CD14-positive monocyte (primary cell): ENCODE measurements around the gene ZNF585A. TPM values are rescaled to one million over a fixed set of nuclear protein-coding genes. Genes with fewer than 3 reads are reported as not detected.
"Not testable (repeated sequence)": the region's sequence is repeated elsewhere in the genome, so short reads cannot be mapped to it uniquely, and the experiment has no call there.

Experiments
- DNase-seq, 3 donors: peaks; one replicate each; pipeline ENCODE4 v3.0.0-alpha.2; 2011 to 2022
- H2AFZ ChIP-seq: 2 replicates; pipeline ENCODE4 v1.6.0; 2012; ENCODE audit warnings: mild to moderate bottlenecking, low read depth, low read length, inconsistent platforms; ENCODE audit not compliant: insufficient read depth, poor library complexity, severe bottlenecking
- H3K27ac ChIP-seq, 2 donors: 1 replicate in 1 of 2; 2 replicates in 1 of 2; pipeline ENCODE4 v1.5.1; 2012 to 2013; ENCODE audit warnings: low read length in 2 of 2, control low read depth in 1 of 2, inconsistent platforms in 1 of 2, low read depth in 1 of 2, mild to moderate bottlenecking in 1 of 2
- H3K27me3 ChIP-seq, 2 donors: one replicate each; pipeline versions ENCODE4 v1.6.0 to v1.6.1; 2011 to 2013; ENCODE audit warnings: low read length in 2 of 2; ENCODE audit not compliant: control insufficient read depth in 2 of 2, insufficient read depth in 2 of 2
- H3K36me3 ChIP-seq, 2 donors: replicated peaks in 1 of 2; 1 replicate in 1 of 2; 2 replicates in 1 of 2; pipeline versions ENCODE4 v1.5.1 to v1.6.1; 2012 to 2013; ENCODE audit warnings: low read length in 2 of 2, control low read depth in 1 of 2, inconsistent platforms in 1 of 2, mild to moderate bottlenecking in 1 of 2; ENCODE audit not compliant: insufficient read depth in 2 of 2, control insufficient read depth in 1 of 2
- H3K4me1 ChIP-seq, 2 donors: 1 replicate in 1 of 2; 2 replicates in 1 of 2; pipeline versions ENCODE4 v1.5.1 to v1.6.1; 2012 to 2013; ENCODE audit warnings: low read length in 2 of 2, control low read depth in 1 of 2, inconsistent platforms in 1 of 2, mild to moderate bottlenecking in 1 of 2, moderate library complexity in 1 of 2; ENCODE audit not compliant: insufficient read depth in 2 of 2, control insufficient read depth in 1 of 2
- H3K4me2 ChIP-seq: replicated peaks from 2 replicates; pipeline ENCODE3; 2012; ENCODE audit warnings: low read length, moderate library complexity, mild to moderate bottlenecking; ENCODE audit not compliant: poor library complexity, severe bottlenecking; ENCODE audit errors: extremely low read depth
- H3K4me3 ChIP-seq, 3 experiments: fragments of 200-600 bp in 1 of 3; sonication (generic) in 1 of 3; replicated peaks in 1 of 3; 1 replicate in 2 of 3; 2 replicates in 1 of 3; pipeline ENCODE4 v1.5.1; 2011 to 2013; ENCODE audit warnings: low read length in 3 of 3, mild to moderate bottlenecking in 3 of 3, control low read depth in 2 of 3, low read depth in 2 of 3, inconsistent platforms in 1 of 3, moderate library complexity in 1 of 3
- H3K79me2 ChIP-seq: 2 replicates; pipeline ENCODE4 v1.6.0; 2012; ENCODE audit warnings: mild to moderate bottlenecking, control low read depth, inconsistent platforms, low read length, moderate library complexity; ENCODE audit not compliant: insufficient read depth
- H3K9ac ChIP-seq: 2 replicates; pipeline ENCODE4 v1.6.0; 2017; ENCODE audit warnings: low read length, mild to moderate bottlenecking; ENCODE audit not compliant: insufficient read depth, poor library complexity, severe bottlenecking
- H3K9me3 ChIP-seq, 2 donors: replicated peaks in 1 of 2; 1 replicate in 1 of 2; 2 replicates in 1 of 2; pipeline versions ENCODE4 v1.5.1 to v1.6.1; 2012 to 2013; ENCODE audit warnings: low read length in 2 of 2, control low read depth in 1 of 2; ENCODE audit not compliant: control insufficient read depth in 1 of 2, insufficient read depth in 1 of 2
- H4K20me1 ChIP-seq: 2 replicates; pipeline ENCODE4 v1.6.0; 2012; ENCODE audit warnings: mild to moderate bottlenecking, low read length, control low read depth, moderate library complexity; ENCODE audit not compliant: insufficient read depth
- H3K27ac Mint-ChIP-seq, 7 donors: one replicate each; pipeline ENCODE4 v1.8.0; 2020; ENCODE audit warnings: mild to moderate bottlenecking in 7 of 7, mixed read lengths in 7 of 7, moderate library complexity in 6 of 7, inconsistent platforms in 2 of 7
- H3K27me3 Mint-ChIP-seq, 3 donors: one replicate each; pipeline ENCODE4 v1.8.0; 2021 to 2022; ENCODE audit warnings: low read depth in 3 of 3, mild to moderate bottlenecking in 3 of 3, mixed read lengths in 3 of 3, moderate library complexity in 3 of 3, inconsistent platforms in 1 of 3
- H3K36me3 Mint-ChIP-seq, 2 donors: one replicate each; pipeline ENCODE4 v1.8.0; 2020; ENCODE audit warnings: mixed read lengths in 2 of 2, inconsistent platforms in 1 of 2, mild to moderate bottlenecking in 1 of 2
- H3K4me1 Mint-ChIP-seq: one replicate; pipeline ENCODE4 v1.8.0; 2020; ENCODE audit warnings: mild to moderate bottlenecking, mixed read lengths
- H3K4me3 Mint-ChIP-seq, 2 donors: one replicate each; pipeline ENCODE4 v1.8.0; 2020; ENCODE audit warnings: mild to moderate bottlenecking in 2 of 2, mixed read lengths in 2 of 2, moderate library complexity in 1 of 2
- H3K9me3 Mint-ChIP-seq, 7 donors: one replicate each; pipeline ENCODE4 v1.8.0; 2020 to 2022; ENCODE audit warnings: mixed read lengths in 7 of 7, mild to moderate bottlenecking in 6 of 7, moderate library complexity in 6 of 7, inconsistent platforms in 2 of 7
- CTCF ChIP-seq: fragments of 200-600 bp; IDR thresholded peaks from one replicate; pipeline ENCODE4 v1.8.0; 2022; ENCODE audit warnings: antibody characterized with exemption, mild to moderate bottlenecking
- WGBS: methylation state at CpG from one replicate; pipeline ENCODE4 v1.1.5; 2013; ENCODE audit warnings: missing lambda C conversion rate; ENCODE audit not compliant: insufficient coverage; 5-methylcytosine and 5-hydroxymethylcytosine counted together
- intact Hi-C, 2 donors: fragments of 100-400 bp; cut with micrococcal nuclease; formaldehyde crosslinking; loops; one replicate each; pipeline versions ENCODE4 v1.15.0 to v1.15.1; 2023
- polyA plus RNA-seq, 3 donors: library from polyadenylated mRNA; depleted of rRNA in 1 of 3; unstranded in 2 of 3; stranded (reverse) in 1 of 3; fragments of 300-500 nt in 2 of 3; fragments of >200 nt in 1 of 3; fragmentation: Illumina TruSeq in 2 of 3; gene quantifications; 1 replicate in 2 of 3; 2 replicates in 1 of 3; pipeline ENCODE4 v1.2.3, GENCODE V29; 2012 to 2021

The ZNF585A gene
- polyA plus RNA-seq, 3 donors, result 6.4 to 25.5 (median 23.2) TPM

DNA sequence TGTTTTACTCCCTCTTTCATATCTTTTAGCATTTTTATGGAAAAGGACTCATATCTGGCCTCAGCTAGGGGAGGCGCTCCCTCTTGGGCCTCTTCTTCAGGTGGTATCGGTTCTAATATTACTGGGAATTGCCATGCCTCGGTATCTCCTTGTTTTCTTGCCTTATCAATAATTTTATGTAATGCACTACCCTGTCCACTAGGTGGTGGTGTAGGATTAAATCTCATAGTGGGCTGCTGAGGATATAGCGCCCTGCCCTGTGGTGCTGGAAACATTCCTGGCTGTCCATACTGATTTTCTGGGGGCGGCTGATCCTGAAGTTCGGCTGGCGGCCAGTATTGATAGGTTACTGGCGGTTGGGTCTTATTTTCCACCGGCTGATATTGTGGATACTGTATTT, 58.5 kb downstream of the ZNF585A start:
- peaks cover 54 to 77% of the 10 kb centered on the region in 2 donors for H3K9me3 ChIP-seq
- WGBS, result 100% methylated on average over 3 of the region's 9 CpGs
- H3K36me3 Mint-ChIP-seq, result peaks cover 39 to 62% of the 10 kb centered on the region in 2 donors

GRCh38 chr19:37111753-37112152, 60.7 kb downstream of the ZNF585A start:
- H3K4me2 ChIP-seq, H3K27me3 ChIP-seq, DNase-seq, H3K27ac Mint-ChIP-seq, H3K4me3 Mint-ChIP-seq, H3K4me1 ChIP-seq, H3K27me3 Mint-ChIP-seq, intact Hi-C loops, H2AFZ ChIP-seq, H3K79me2 ChIP-seq, H3K9ac ChIP-seq, H3K4me3 ChIP-seq, H4K20me1 ChIP-seq, H3K27ac ChIP-seq, H3K4me1 Mint-ChIP-seq: not testable (repeated sequence)
- H3K9me3 ChIP-seq, result peaks cover 63 to 94% of the 10 kb centered on the region in 2 donors
- H3K36me3 ChIP-seq, result peaks cover 3 to 82% of the 10 kb centered on the region in 2 donors
- WGBS, result 93% methylated on average over 4 of the region's 7 CpGs
- H3K9me3 Mint-ChIP-seq, result peaks cover 54 to 97% (median 80%) of the 10 kb centered on the region in 7 donors
- H3K36me3 Mint-ChIP-seq, result peaks cover 53 to 79% of the 10 kb centered on the region in 2 donors

More for the DNA sequence above, 58.5 kb downstream of the ZNF585A start:
- no peaks in the 10 kb centered on the region for H4K20me1 ChIP-seq
- no peaks in the 10 kb centered on the region for H3K27me3 Mint-ChIP-seq
- intact Hi-C loops, result no loop called here
- no peaks in the 10 kb centered on the region for H3K27me3 ChIP-seq
- no peak overlapping the region for H3K4me2 ChIP-seq
- H2AFZ ChIP-seq, result no peak overlapping the region
- TF ChIP-seq CTCF, result peak; percentile 21
- H3K36me3 ChIP-seq, result peaks cover 3 to 59% of the 10 kb centered on the region in 2 donors
- no peak overlapping the region for H3K27ac ChIP-seq
- H3K4me1 Mint-ChIP-seq, result no peaks in the 10 kb centered on the region
- no peaks in the 10 kb centered on the region for H3K79me2 ChIP-seq
- H3K9me3 Mint-ChIP-seq, result peaks cover 59 to 94% (median 80%) of the 10 kb centered on the region in 7 donors
- no peaks in the 10 kb centered on the region for H3K4me1 ChIP-seq
- H3K4me3 ChIP-seq, result peak overlapping the region in 1 of 3 experiments; percentile 28
- no peak for DNase-seq
- no peak overlapping the region for H3K4me3 Mint-ChIP-seq
- H3K9ac ChIP-seq, result no peak overlapping the region
- no peak overlapping the region for H3K27ac Mint-ChIP-seq

- Mint-ChIP-seq H3K36me3 (peaks cover 70 to 76% of the 10 kb centered on the region in 2 donors), H3K9me3 (peaks cover 54 to 86% (median 84%) of the 10 kb centered on the region in 7 donors)
- H3K4me3 Mint-ChIP-seq, H4K20me1 ChIP-seq, H3K9ac ChIP-seq, H3K4me3 ChIP-seq, H3K27me3 Mint-ChIP-seq, H3K4me1 ChIP-seq, H3K27ac ChIP-seq, DNase-seq, H3K79me2 ChIP-seq, H3K4me1 Mint-ChIP-seq, H3K4me2 ChIP-seq, intact Hi-C loops, H3K27ac Mint-ChIP-seq, H2AFZ ChIP-seq, H3K27me3 ChIP-seq: not testable (repeated sequence)
- WGBS, result no CpG with 5 or more reads among the region's 5 CpGs
- Histone ChIP-seq H3K36me3 (peaks cover 3 to 68% of the 10 kb centered on the region in 2 donors), H3K9me3 (peaks cover 50 to 76% of the 10 kb centered on the region in 2 donors)
Measured at GRCh38 chr19:37104135-37104534, 68.4 kb downstream of the ZNF585A start.
